Coronary artery (tissue), 2 donors: ENCODE data around the gene PERM1.
"Not testable (repeated sequence)": the region's sequence is repeated elsewhere in the genome, so short reads cannot be mapped to it uniquely, and the experiment has no call there.

ENCODE experiments used
- DNase-seq: peaks from one replicate; pipeline ENCODE4 v3.0.0-alpha.2; 2017; ENCODE audit warnings: low spot score
- H3K27ac ChIP-seq, 2 donors: fragments of 200-600 bp; sonication (generic); one replicate each; pipeline ENCODE4 v1.5.1; 2016 to 2019
- H3K4me3 ChIP-seq: fragments of 200-600 bp; sonication (generic); 2 replicates; pipeline ENCODE4 v1.5.1; 2016; ENCODE audit warnings: mild to moderate bottlenecking, moderate library complexity
- TF ChIP-seq, protein P1 (sequence below): fragments of 200-600 bp; sonication (generic); IDR thresholded peaks from one replicate; pipeline ENCODE4 v1.5.1; 2019; ENCODE audit warnings: antibody characterized with exemption

PERM1 gene

DNA sequence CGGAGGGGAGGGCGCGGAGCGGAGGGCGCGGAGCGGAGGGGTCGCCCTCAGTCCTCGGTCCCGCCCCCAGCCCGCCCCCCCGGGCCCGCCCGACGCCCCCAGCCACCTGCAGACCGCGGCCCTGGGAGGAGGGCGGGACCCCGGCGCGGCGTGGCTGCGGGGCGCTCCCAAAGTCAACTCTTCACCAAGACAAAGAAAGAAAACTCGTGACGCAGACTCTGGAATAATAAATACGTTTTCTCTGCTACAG, 16.8 kb upstream of the PERM1 start:
- Histone ChIP-seq H3K27ac (peak overlapping the region; percentile 96 to 100), H3K4me3 (peak overlapping the region; percentile 89)
- DNase-seq: no peak
- TF ChIP-seq, protein P1, sequence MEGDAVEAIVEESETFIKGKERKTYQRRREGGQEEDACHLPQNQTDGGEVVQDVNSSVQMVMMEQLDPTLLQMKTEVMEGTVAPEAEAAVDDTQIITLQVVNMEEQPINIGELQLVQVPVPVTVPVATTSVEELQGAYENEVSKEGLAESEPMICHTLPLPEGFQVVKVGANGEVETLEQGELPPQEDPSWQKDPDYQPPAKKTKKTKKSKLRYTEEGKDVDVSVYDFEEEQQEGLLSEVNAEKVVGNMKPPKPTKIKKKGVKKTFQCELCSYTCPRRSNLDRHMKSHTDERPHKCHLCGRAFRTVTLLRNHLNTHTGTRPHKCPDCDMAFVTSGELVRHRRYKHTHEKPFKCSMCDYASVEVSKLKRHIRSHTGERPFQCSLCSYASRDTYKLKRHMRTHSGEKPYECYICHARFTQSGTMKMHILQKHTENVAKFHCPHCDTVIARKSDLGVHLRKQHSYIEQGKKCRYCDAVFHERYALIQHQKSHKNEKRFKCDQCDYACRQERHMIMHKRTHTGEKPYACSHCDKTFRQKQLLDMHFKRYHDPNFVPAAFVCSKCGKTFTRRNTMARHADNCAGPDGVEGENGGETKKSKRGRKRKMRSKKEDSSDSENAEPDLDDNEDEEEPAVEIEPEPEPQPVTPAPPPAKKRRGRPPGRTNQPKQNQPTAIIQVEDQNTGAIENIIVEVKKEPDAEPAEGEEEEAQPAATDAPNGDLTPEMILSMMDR: no peak

- H3K27ac ChIP-seq: peak overlapping the region; percentile 96 to 100
- DNase-seq: no peak
- TF ChIP-seq, protein P1: no peak
- H3K4me3 ChIP-seq: peak overlapping the region; percentile 89
These were observed 16.3 kb upstream of the PERM1 start for GRCh38 chr1:997993-998744.

- Histone ChIP-seq H3K4me3 (peak overlapping the region; percentile 89), H3K27ac (peak overlapping the region in 1 of 2 donors; percentile 100)
- DNase-seq: no peak
- TF ChIP-seq, protein P1: no peak
These were observed 15.8 kb upstream of the PERM1 start for GRCh38 chr1:997713-997992.

- TF ChIP-seq, protein P1: no peak
- Histone ChIP-seq H3K4me3 (peak overlapping the region; percentile 14), H3K27ac (peak overlapping the region in 1 of 2 donors; percentile 16)
- DNase-seq: no peak
These were observed 15.2 kb upstream of the PERM1 start for GRCh38 chr1:996851-997712.

DNA sequence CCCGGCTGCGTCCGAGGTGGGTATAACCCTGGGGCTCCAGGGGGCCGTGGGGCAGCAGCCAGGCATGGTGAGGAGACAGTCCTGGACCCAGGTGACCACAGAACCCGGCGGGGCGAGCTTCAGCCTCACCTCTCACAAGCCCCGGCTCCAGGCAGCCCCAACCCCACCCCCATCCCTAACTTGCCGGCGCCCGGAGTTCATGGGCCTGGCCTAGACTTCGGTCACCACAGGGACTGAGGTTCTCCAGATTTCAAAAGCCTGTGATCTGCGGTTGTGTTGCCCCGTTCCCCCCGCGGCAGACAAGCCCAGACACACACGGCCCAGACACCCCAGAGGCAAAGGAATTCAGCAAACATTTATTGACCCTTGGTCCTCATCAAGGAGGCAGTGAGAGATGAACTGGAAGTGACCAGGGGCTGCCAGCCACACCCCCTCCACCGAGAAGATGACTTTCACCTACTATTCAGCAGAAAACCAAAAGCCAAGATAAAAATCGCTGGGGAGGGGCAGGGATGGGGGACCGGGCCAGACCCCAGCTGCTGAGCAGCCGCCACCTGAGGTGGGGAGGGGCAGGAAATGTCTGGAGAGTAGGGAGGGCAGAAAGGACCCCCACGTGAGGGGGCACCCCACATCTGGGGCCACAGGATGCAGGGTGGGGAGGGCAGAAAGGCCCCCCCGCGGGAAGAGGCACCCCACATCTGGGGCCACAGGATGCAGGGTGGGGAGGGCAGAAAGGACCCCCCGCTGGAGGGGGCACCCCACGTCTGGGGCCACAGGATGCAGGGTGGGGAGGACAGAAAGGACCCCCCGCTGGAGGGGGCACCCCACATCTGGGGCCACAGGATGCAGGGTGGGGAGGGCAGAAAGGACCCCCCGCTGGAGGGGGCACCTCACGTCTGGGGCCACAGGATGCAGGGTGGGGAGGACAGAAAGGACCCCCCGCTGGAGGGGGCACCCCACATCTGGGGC, 14.1 kb upstream of the PERM1 start:
- Histone ChIP-seq H3K4me3 (no peak overlapping the region), H3K27ac (no peak overlapping the region)
- TF ChIP-seq, protein P1: no peak
- DNase-seq: no peak

GRCh38 chr1:994546-994945, 12.7 kb upstream of the PERM1 start:
- not testable (repeated sequence) for H3K4me3 ChIP-seq, DNase-seq, H3K27ac ChIP-seq

GRCh38 chr1:993379-993995, 11.6 kb upstream of the PERM1 start:
- Histone ChIP-seq H3K4me3 (no peak overlapping the region), H3K27ac (no peak overlapping the region)
- DNase-seq: no peak
- TF ChIP-seq, protein P1: no peak
